GM12873 (cell line): ENCODE data around the gene FNIP2.

Experiments
- CTCF ChIP-seq: IDR thresholded peaks from 2 replicates; pipeline ENCODE4 v1.5.1; 2012; ENCODE audit warnings: low read depth, mild to moderate bottlenecking, moderate library complexity, low read length, control low read depth; ENCODE audit not compliant: insufficient read depth; ENCODE audit errors: missing control alignments

FNIP2 gene

DNA sequence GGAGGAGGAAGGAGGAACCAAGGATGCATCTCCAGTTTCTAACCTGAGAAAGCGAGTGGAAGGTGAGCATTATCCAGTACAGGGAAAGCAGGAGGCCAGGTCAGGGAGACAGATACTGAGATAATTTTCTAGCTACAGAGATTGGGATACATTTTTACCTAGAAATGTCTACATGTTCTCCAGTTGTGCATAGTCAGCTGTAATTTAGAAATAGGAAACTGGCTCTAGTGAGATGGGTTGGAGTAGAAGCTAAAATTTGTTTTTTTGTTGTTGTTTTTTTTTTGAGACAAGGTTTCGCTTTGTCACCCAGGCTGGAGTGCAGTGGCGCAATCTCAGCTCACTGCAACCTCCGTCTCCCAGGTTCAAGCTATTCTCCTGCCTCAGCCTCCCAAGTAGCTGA lies 71.3 kb downstream of the FNIP2 start:
- no peak for TF ChIP-seq CTCF

GRCh38 chr4:158841540-158841939 lies 72.7 kb downstream of the FNIP2 start:
- no peak for TF ChIP-seq CTCF

GRCh38 chr4:158845311-158846041 lies 76.7 kb downstream of the FNIP2 start:
- TF ChIP-seq CTCF, result no peak

DNA sequence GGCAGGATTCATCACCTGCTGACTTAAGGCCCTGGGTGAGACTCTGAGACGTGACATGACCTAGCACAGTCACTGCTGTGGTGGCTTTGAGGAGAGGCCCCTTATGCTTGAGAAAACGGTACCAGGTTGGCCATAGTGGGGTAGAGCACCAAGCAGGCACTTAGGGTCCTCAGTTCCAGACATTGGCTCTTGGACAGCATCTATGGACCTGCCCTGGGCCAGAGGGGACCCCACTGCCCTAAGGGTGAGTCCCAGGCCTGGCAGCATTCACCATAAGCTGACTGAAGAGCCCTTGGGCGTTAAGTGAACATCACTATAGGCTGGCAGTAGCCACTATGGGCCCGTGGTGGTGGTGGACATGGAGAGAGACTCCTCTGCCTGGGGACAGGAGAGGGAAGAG lies 78.7 kb downstream of the FNIP2 start:
- no peak for TF ChIP-seq CTCF

DNA sequence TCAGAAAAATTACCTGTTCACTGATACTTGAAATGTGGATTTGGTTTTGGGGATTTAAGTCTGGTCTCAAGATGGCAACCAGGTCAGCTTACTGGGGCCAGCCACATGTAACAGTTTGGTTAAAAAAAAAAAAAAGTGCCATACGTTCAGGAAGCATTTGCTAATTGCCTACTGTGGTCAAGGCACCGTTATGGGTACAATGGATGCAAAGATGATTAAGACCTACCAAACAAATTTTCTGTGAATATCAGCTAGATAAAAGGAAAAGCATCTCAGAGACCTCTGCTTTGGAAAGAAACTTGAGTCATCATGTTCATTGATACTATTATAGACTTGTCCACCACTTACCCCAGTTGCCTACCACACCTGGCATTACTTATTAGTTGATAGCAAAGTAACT lies 80.9 kb downstream of the FNIP2 start:
- no peak for TF ChIP-seq CTCF

GRCh38 chr4:158850371-158850770 lies 81.5 kb downstream of the FNIP2 start:
- TF ChIP-seq CTCF, result no peak

DNA sequence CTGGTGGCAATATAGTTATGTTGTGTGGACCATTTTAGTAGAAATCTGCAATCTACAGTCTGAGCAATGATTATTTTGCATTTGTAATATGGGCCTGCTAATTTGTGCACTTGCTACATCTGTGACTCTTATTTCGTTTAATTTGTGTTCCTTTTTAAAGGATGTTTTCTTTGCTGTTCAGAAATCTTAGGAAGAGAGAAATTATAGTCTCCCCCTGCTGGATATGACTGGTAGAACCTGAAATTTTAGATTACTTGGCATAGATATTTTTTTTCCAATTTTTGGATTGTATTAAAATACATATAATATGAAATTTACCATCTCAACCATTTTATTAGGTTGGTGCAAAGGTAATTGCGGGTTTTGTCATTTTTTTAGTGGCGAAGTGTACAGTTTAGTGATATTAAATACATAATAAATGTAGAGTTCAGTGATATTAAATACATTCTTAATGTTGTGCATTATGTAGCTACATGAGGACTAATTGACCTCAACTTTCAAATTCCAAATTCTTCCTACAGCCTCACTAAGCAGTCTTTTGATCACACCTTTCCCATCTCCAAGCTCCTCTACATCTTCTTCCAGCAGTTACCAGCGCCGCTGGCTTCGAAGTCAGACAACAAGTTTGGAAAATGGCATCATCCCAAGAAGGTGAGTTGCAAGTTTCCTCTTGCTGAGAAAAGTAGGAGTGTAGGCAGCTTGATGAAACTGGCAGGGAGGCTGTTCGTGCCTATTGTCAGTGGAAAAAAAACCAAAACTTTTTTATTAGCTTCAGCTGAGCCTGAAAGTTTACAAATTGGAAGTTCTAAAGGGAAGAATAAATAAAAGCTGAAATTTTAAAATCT lies 82.2 kb downstream of the FNIP2 start:
- TF ChIP-seq CTCF, result peak; percentile 45
